Panc1 (cell line): ENCODE measurements around the gene IGF2BP1.

Experiments used
- CTCF ChIP-seq: fragments of 450-650 bp; IDR thresholded peaks from 2 replicates; pipeline ENCODE4 v1.5.1; 2017; ENCODE audit warnings: mild to moderate bottlenecking
- POLR2AphosphoS5 ChIP-seq: IDR thresholded peaks from 2 replicates; pipeline ENCODE4 v1.6.1; 2012; ENCODE audit warnings: mild to moderate bottlenecking, low read depth, low read length, moderate library complexity
- REST ChIP-seq, 2 experiments: IDR thresholded peaks; 2 replicates each; pipeline ENCODE4 v1.6.1; 2011 to 2012; ENCODE audit warnings: low read depth in 2 of 2, control low read depth in 1 of 2, low read length in 1 of 2, mild to moderate bottlenecking in 1 of 2, moderate library complexity in 1 of 2; ENCODE audit not compliant: insufficient read depth in 1 of 2
- SIN3A ChIP-seq: IDR thresholded peaks from 2 replicates; pipeline ENCODE4 v1.6.1; 2012; ENCODE audit warnings: low read depth, mild to moderate bottlenecking, low read length, moderate library complexity, borderline replicate concordance; ENCODE audit not compliant: insufficient read depth

- TF ChIP-seq CTCF: no peak
- TF ChIP-seq POLR2AphosphoS5: peak; percentile 83
- TF ChIP-seq REST (IDR thresholded peaks at IDR 0.05; ENCODE audit: insufficient read depth in 1 of 2, low read depth in 2 of 2, low read length in 1 of 2): no peak
- no peak; the same call in 1 of the 2 replicates for TF ChIP-seq SIN3A
Measured at GRCh38 chr17:48995974-48996721, 1.0 kb upstream of the IGF2BP1 start.
